HEK293T (cell line): Measurements from ENCODE around the gene TEX38.

Experiments
- ARNT ChIP-seq: fragments of 450-650 bp; IDR thresholded peaks from 2 replicates; pipeline ENCODE4 v1.6.1; 2017; ENCODE audit warnings: mild to moderate bottlenecking
- BHLHE40 ChIP-seq: fragments of 450-650 bp; IDR thresholded peaks from 2 replicates; pipeline ENCODE4 v1.6.1; 2016; ENCODE audit warnings: mild to moderate bottlenecking, moderate library complexity, borderline replicate concordance
- CTBP1 ChIP-seq: fragments of 450-650 bp; IDR thresholded peaks from 2 replicates; pipeline ENCODE4 v1.6.1; 2016; ENCODE audit warnings: borderline replicate concordance
- ELF4 ChIP-seq: fragments of 450-650 bp; IDR thresholded peaks from 2 replicates; pipeline ENCODE4 v1.6.1; 2017; ENCODE audit warnings: antibody characterized with exemption
- FOXA1 ChIP-seq: fragments of 450-650 bp; IDR thresholded peaks from 2 replicates; pipeline ENCODE4 v1.6.1; 2016; ENCODE audit warnings: mild to moderate bottlenecking
- FOXK2 ChIP-seq: fragments of 450-650 bp; IDR thresholded peaks from 2 replicates; pipeline ENCODE4 v1.6.1; 2016; ENCODE audit warnings: mild to moderate bottlenecking
- FOXM1 ChIP-seq: fragments of 450-650 bp; IDR thresholded peaks from 2 replicates; pipeline ENCODE4 v1.6.1; 2017; ENCODE audit warnings: mild to moderate bottlenecking, borderline replicate concordance
- L3MBTL2 ChIP-seq: fragments of 450-650 bp; conservative IDR thresholded peaks from 2 replicates; pipeline ENCODE4 v1.6.1; 2016; ENCODE audit warnings: mild to moderate bottlenecking
- NFRKB ChIP-seq: fragments of 450-650 bp; IDR thresholded peaks from 2 replicates; pipeline ENCODE4 v1.6.1; 2016; ENCODE audit warnings: mild to moderate bottlenecking, moderate library complexity
- SP1 ChIP-seq: fragments of 450-650 bp; IDR thresholded peaks from 2 replicates; pipeline ENCODE4 v1.6.1; 2017
- SUZ12 ChIP-seq: fragments of 450-650 bp; IDR thresholded peaks from 2 replicates; pipeline ENCODE4 v1.6.1; 2016; ENCODE audit warnings: mild to moderate bottlenecking
- TARDBP ChIP-seq: fragments of 450-650 bp; IDR thresholded peaks from 2 replicates; pipeline ENCODE4 v1.6.1; 2016
- ZNF384 ChIP-seq: fragments of 450-650 bp; IDR thresholded peaks from 2 replicates; pipeline ENCODE4 v1.6.1; 2016
- TF ChIP-seq, protein P1 (sequence below): fragments of 450-650 bp; IDR thresholded peaks from 2 replicates; pipeline ENCODE4 v1.6.1; 2016

DNA sequence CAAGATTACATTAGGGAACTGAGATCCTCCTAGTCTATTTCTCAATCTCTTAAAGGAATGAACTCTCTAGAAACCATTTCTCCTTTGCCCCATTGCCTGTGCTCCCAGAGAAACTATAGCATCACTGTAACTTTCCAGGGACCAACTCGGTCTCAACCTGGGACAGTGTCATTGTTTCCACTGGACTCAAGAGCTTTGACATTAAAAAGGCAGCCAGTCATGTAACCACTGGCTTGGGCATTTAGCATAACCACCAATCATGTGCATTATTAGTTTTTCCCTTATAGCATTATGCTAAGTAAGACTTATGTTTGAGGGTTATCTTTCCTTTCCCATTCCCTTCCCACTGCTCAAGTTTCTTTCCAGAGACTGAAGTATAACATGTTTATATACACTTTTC, 18.2 kb downstream of the TEX38 start:
- TF ChIP-seq FOXM1, result no peak
- no peak for TF ChIP-seq SP1
- TF ChIP-seq L3MBTL2, result no peak
- no peak for TF ChIP-seq BHLHE40
- TF ChIP-seq ARNT, result no peak
- TF ChIP-seq NFRKB, result no peak
- no peak for TF ChIP-seq FOXK2
- TF ChIP-seq, protein P1, sequence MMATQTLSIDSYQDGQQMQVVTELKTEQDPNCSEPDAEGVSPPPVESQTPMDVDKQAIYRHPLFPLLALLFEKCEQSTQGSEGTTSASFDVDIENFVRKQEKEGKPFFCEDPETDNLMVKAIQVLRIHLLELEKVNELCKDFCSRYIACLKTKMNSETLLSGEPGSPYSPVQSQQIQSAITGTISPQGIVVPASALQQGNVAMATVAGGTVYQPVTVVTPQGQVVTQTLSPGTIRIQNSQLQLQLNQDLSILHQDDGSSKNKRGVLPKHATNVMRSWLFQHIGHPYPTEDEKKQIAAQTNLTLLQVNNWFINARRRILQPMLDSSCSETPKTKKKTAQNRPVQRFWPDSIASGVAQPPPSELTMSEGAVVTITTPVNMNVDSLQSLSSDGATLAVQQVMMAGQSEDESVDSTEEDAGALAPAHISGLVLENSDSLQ, result no peak
- no peak for TF ChIP-seq SUZ12
- no peak for TF ChIP-seq ELF4
- no peak for TF ChIP-seq TARDBP
- no peak for TF ChIP-seq ZNF384
- TF ChIP-seq FOXA1, result no peak
- TF ChIP-seq CTBP1, result no peak
